HEK293 (cell line): ENCODE data around the gene CGB2.

Source experiments
- HOXC10 ChIP-seq: sonication (generic); formaldehyde crosslinking; IDR thresholded peaks from 2 replicates; pipeline ENCODE4 v1.8.1; 2023; ENCODE audit warnings: mild to moderate bottlenecking, missing genetic modification reagents
- KLF8 ChIP-seq: fragments of 450-650 bp; formaldehyde crosslinking; IDR thresholded peaks from 2 replicates; pipeline ENCODE4 v1.5.1; 2016; ENCODE audit warnings: missing biosample characterization, missing genetic modification characterization
- OSR2 ChIP-seq: fragments of 450-650 bp; formaldehyde crosslinking; IDR thresholded peaks from 2 replicates; pipeline ENCODE4 v1.5.1; 2016; ENCODE audit warnings: missing biosample characterization, missing genetic modification characterization
- RBAK ChIP-seq: fragments of 450-650 bp; formaldehyde crosslinking; IDR thresholded peaks from 2 replicates; pipeline ENCODE4 v1.5.1; 2016; ENCODE audit warnings: missing biosample characterization, missing genetic modification characterization
- SP2 ChIP-seq: fragments of 450-650 bp; formaldehyde crosslinking; IDR thresholded peaks from 2 replicates; pipeline ENCODE4 v1.5.1; 2016; ENCODE audit warnings: missing biosample characterization, missing genetic modification characterization
- SP7 ChIP-seq: fragments of 450-650 bp; formaldehyde crosslinking; IDR thresholded peaks from 2 replicates; pipeline ENCODE4 v1.5.1; 2016; ENCODE audit warnings: missing biosample characterization, missing genetic modification characterization
- WT1 ChIP-seq: fragments of 450-650 bp; formaldehyde crosslinking; IDR thresholded peaks from 2 replicates; pipeline ENCODE4 v1.5.1; 2016; ENCODE audit warnings: missing biosample characterization, missing genetic modification characterization
- ZBTB21 ChIP-seq: fragments of 450-650 bp; formaldehyde crosslinking; IDR thresholded peaks from 2 replicates; pipeline ENCODE4 v1.5.1; 2017; ENCODE audit warnings: missing biosample characterization, missing genetic modification characterization
- ZFP41 ChIP-seq: fragments of 450-650 bp; formaldehyde crosslinking; IDR thresholded peaks from 2 replicates; pipeline ENCODE4 v1.5.1; 2016; ENCODE audit warnings: missing biosample characterization, missing genetic modification characterization, borderline replicate concordance
- ZNF133 ChIP-seq: fragments of 450-650 bp; formaldehyde crosslinking; IDR thresholded peaks from 2 replicates; pipeline ENCODE4 v1.5.1; 2016; ENCODE audit warnings: missing biosample characterization, missing genetic modification characterization
- ZNF16 ChIP-seq: fragments of 450-650 bp; formaldehyde crosslinking; IDR thresholded peaks from 2 replicates; pipeline ENCODE4 v1.5.1; 2016; ENCODE audit warnings: low read depth, missing biosample characterization, missing genetic modification characterization
- ZNF174 ChIP-seq: fragments of 450-650 bp; formaldehyde crosslinking; IDR thresholded peaks from 2 replicates; pipeline ENCODE4 v1.5.0; 2017; ENCODE audit warnings: missing biosample characterization, mild to moderate bottlenecking, missing genetic modification characterization
- ZNF223 ChIP-seq: fragments of 450-650 bp; formaldehyde crosslinking; IDR thresholded peaks from 2 replicates; pipeline ENCODE4 v1.5.1; 2016; ENCODE audit warnings: missing biosample characterization, missing genetic modification characterization
- ZNF266 ChIP-seq: fragments of 450-650 bp; formaldehyde crosslinking; IDR thresholded peaks from 2 replicates; pipeline ENCODE4 v1.5.1; 2016; ENCODE audit warnings: missing biosample characterization, missing genetic modification characterization, low read depth
- ZNF391 ChIP-seq: fragments of 450-650 bp; formaldehyde crosslinking; IDR thresholded peaks from 2 replicates; pipeline ENCODE4 v1.5.1; 2016; ENCODE audit warnings: low read depth, missing biosample characterization, missing genetic modification characterization, borderline replicate concordance
- ZNF416 ChIP-seq: fragments of 450-650 bp; formaldehyde crosslinking; IDR thresholded peaks from 2 replicates; pipeline ENCODE4 v1.5.1; 2016; ENCODE audit warnings: missing biosample characterization, missing genetic modification characterization
- ZNF48 ChIP-seq: fragments of 450-650 bp; formaldehyde crosslinking; IDR thresholded peaks from 2 replicates; pipeline ENCODE4 v1.5.1; 2016; ENCODE audit warnings: missing biosample characterization, missing genetic modification characterization
- ZNF555 ChIP-seq: fragments of 450-650 bp; formaldehyde crosslinking; conservative IDR thresholded peaks from 2 replicates; pipeline ENCODE4 v1.5.1; 2017; ENCODE audit warnings: missing biosample characterization, mild to moderate bottlenecking, missing genetic modification characterization, inconsistent platforms
- ZNF560 ChIP-seq: fragments of 450-650 bp; formaldehyde crosslinking; IDR thresholded peaks from 2 replicates; pipeline ENCODE4 v1.5.1; 2017; ENCODE audit warnings: missing biosample characterization, missing genetic modification characterization, borderline replicate concordance
- ZNF623 ChIP-seq: fragments of 450-650 bp; formaldehyde crosslinking; IDR thresholded peaks from 2 replicates; pipeline ENCODE4 v1.5.1; 2016; ENCODE audit warnings: missing biosample characterization, missing genetic modification characterization
- ZSCAN16 ChIP-seq: fragments of 450-650 bp; formaldehyde crosslinking; IDR thresholded peaks from 2 replicates; pipeline ENCODE4 v1.5.1; 2016; ENCODE audit warnings: missing biosample characterization, missing genetic modification characterization
- TF ChIP-seq, protein P1 (sequence below): fragments of 450-650 bp; formaldehyde crosslinking; IDR thresholded peaks from 2 replicates; pipeline ENCODE4 v1.5.1; 2017; ENCODE audit warnings: missing biosample characterization, missing genetic modification characterization
- TF ChIP-seq, protein P2 (sequence below): fragments of 450-650 bp; formaldehyde crosslinking; IDR thresholded peaks from 2 replicates; pipeline ENCODE4 v1.5.1; 2016; ENCODE audit warnings: missing biosample characterization, missing genetic modification characterization
- TF ChIP-seq, protein P3 (sequence below): fragments of 450-650 bp; formaldehyde crosslinking; IDR thresholded peaks from 2 replicates; pipeline ENCODE4 v1.5.1; 2016; ENCODE audit warnings: missing biosample characterization, missing genetic modification characterization, borderline replicate concordance
- TF ChIP-seq, protein P4 (sequence below): fragments of 450-650 bp; formaldehyde crosslinking; IDR thresholded peaks from 2 replicates; pipeline ENCODE4 v1.5.1; 2016; ENCODE audit warnings: missing biosample characterization, missing genetic modification characterization, borderline replicate concordance
- TF ChIP-seq, protein P5 (sequence below): fragments of 450-650 bp; formaldehyde crosslinking; IDR thresholded peaks from 2 replicates; pipeline ENCODE4 v1.5.1; 2016; ENCODE audit warnings: missing biosample characterization, missing genetic modification characterization
- TF ChIP-seq, protein P6 (sequence below): fragments of 450-650 bp; formaldehyde crosslinking; optimal IDR thresholded peaks from 2 replicates; pipeline ENCODE3; 2016; ENCODE audit warnings: missing biosample characterization, mild to moderate bottlenecking, missing genetic modification characterization
- TF ChIP-seq, protein P7 (sequence below): fragments of 450-650 bp; formaldehyde crosslinking; IDR thresholded peaks from 2 replicates; pipeline ENCODE4 v1.5.1; 2017; ENCODE audit warnings: missing biosample characterization, missing genetic modification characterization

The CGB2 gene

DNA sequence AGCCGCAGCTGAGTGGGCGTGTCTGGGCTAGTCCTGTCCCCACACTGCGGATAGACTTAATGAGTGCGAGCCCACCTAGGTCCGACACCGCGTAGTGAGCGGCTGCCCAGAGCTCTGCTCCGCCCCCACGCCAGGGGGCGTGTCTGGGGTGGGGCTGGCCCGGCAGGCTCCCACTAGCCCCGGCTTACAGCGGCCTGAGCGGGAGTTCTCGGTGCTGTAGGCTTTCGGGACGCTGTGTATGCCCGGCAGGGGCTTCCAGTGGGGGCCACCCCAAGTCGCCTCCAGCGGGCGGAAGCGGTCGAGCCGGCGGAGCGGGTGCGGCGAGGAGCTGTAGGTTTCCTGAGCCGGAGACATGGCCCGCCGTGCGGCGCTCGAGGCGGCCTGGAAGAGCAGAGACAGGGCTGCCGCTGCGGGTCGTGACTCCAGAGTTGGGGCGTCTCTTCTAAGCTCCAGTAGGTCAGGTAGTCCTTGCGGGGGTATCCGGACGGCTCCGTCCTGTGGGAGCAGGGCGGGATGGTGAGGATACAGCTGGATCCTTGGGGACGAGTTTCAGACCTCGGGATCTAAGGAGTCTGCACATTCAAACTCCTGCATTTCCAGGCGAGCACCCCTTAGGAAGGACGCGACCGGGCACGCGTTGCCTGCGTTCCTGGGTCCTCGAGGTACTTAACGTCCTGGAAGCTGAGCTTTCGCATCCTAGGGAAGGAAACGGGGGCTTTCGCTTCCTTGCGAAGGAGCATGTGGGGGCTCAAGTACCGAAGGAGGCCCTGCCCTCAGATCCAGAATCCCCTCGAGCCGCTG is 24.6 kb downstream of the CGB2 start (continued):
- TF ChIP-seq, protein P1, sequence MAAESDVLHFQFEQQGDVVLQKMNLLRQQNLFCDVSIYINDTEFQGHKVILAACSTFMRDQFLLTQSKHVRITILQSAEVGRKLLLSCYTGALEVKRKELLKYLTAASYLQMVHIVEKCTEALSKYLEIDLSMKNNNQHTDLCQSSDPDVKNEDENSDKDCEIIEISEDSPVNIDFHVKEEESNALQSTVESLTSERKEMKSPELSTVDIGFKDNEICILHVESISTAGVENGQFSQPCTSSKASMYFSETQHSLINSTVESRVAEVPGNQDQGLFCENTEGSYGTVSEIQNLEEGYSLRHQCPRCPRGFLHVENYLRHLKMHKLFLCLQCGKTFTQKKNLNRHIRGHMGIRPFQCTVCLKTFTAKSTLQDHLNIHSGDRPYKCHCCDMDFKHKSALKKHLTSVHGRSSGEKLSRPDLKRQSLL: peak; percentile 73
- TF ChIP-seq, protein P2, sequence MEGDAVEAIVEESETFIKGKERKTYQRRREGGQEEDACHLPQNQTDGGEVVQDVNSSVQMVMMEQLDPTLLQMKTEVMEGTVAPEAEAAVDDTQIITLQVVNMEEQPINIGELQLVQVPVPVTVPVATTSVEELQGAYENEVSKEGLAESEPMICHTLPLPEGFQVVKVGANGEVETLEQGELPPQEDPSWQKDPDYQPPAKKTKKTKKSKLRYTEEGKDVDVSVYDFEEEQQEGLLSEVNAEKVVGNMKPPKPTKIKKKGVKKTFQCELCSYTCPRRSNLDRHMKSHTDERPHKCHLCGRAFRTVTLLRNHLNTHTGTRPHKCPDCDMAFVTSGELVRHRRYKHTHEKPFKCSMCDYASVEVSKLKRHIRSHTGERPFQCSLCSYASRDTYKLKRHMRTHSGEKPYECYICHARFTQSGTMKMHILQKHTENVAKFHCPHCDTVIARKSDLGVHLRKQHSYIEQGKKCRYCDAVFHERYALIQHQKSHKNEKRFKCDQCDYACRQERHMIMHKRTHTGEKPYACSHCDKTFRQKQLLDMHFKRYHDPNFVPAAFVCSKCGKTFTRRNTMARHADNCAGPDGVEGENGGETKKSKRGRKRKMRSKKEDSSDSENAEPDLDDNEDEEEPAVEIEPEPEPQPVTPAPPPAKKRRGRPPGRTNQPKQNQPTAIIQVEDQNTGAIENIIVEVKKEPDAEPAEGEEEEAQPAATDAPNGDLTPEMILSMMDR: peak; percentile 81
- TF ChIP-seq, protein P3, sequence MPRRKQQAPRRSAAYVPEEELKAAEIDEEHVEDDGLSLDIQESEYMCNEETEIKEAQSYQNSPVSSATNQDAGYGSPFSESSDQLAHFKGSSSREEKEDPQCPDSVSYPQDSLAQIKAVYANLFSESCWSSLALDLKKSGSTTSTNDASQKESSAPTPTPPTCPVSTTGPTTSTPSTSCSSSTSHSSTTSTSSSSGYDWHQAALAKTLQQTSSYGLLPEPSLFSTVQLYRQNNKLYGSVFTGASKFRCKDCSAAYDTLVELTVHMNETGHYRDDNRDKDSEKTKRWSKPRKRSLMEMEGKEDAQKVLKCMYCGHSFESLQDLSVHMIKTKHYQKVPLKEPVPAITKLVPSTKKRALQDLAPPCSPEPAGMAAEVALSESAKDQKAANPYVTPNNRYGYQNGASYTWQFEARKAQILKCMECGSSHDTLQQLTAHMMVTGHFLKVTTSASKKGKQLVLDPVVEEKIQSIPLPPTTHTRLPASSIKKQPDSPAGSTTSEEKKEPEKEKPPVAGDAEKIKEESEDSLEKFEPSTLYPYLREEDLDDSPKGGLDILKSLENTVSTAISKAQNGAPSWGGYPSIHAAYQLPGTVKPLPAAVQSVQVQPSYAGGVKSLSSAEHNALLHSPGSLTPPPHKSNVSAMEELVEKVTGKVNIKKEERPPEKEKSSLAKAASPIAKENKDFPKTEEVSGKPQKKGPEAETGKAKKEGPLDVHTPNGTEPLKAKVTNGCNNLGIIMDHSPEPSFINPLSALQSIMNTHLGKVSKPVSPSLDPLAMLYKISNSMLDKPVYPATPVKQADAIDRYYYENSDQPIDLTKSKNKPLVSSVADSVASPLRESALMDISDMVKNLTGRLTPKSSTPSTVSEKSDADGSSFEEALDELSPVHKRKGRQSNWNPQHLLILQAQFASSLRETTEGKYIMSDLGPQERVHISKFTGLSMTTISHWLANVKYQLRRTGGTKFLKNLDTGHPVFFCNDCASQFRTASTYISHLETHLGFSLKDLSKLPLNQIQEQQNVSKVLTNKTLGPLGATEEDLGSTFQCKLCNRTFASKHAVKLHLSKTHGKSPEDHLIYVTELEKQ (tag by site-specific recombination): no peak
- TF ChIP-seq ZNF416 (tag by site-specific recombination) (no peak), ZFP41 (tag by site-specific recombination) (no peak), ZNF555 (tag by site-specific recombination) (no peak), RBAK (tag by site-specific recombination) (no peak), ZNF223 (tag by site-specific recombination) (no peak), ZNF133 (tag by site-specific recombination) (no peak), ZNF623 (tag by site-specific recombination) (no peak), ZBTB21 (no peak), ZSCAN16 (tag by site-specific recombination) (no peak), SP2 (tag by site-specific recombination) (peak; percentile 84), ZNF16 (no peak), WT1 (no peak), SP7 (tag by site-specific recombination) (no peak; the same call in 1 of the 2 replicates), ZNF266 (tag by site-specific recombination) (no peak), OSR2 (tag by site-specific recombination) (no peak), ZNF174 (tag by site-specific recombination) (no peak), ZNF48 (tag by site-specific recombination) (no peak), ZNF560 (no peak), ZNF391 (tag by site-specific recombination) (no peak), KLF8 (tag by site-specific recombination) (peak; percentile 84), HOXC10 (no peak)
- TF ChIP-seq, protein P4, sequence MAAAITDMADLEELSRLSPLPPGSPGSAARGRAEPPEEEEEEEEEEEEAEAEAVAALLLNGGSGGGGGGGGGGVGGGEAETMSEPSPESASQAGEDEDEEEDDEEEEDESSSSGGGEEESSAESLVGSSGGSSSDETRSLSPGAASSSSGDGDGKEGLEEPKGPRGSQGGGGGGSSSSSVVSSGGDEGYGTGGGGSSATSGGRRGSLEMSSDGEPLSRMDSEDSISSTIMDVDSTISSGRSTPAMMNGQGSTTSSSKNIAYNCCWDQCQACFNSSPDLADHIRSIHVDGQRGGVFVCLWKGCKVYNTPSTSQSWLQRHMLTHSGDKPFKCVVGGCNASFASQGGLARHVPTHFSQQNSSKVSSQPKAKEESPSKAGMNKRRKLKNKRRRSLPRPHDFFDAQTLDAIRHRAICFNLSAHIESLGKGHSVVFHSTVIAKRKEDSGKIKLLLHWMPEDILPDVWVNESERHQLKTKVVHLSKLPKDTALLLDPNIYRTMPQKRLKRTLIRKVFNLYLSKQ (tag by site-specific recombination): no peak
- TF ChIP-seq, protein P5, sequence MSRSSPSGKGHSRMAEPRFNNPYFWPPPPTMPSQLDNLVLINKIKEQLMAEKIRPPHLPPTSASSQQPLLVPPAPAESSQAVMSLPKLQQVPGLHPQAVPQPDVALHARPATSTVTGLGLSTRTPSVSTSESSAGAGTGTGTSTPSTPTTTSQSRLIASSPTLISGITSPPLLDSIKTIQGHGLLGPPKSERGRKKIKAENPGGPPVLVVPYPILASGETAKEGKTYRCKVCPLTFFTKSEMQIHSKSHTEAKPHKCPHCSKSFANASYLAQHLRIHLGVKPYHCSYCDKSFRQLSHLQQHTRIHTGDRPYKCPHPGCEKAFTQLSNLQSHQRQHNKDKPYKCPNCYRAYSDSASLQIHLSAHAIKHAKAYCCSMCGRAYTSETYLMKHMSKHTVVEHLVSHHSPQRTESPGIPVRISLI (tag by site-specific recombination): no peak
- TF ChIP-seq, protein P6, sequence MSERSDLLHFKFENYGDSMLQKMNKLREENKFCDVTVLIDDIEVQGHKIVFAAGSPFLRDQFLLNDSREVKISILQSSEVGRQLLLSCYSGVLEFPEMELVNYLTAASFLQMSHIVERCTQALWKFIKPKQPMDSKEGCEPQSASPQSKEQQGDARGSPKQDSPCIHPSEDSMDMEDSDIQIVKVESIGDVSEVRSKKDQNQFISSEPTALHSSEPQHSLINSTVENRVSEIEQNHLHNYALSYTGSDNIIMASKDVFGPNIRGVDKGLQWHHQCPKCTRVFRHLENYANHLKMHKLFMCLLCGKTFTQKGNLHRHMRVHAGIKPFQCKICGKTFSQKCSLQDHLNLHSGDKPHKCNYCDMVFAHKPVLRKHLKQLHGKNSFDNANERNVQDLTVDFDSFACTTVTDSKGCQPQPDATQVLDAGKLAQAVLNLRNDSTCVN (tag by site-specific recombination): peak; percentile 12
- TF ChIP-seq, protein P7, sequence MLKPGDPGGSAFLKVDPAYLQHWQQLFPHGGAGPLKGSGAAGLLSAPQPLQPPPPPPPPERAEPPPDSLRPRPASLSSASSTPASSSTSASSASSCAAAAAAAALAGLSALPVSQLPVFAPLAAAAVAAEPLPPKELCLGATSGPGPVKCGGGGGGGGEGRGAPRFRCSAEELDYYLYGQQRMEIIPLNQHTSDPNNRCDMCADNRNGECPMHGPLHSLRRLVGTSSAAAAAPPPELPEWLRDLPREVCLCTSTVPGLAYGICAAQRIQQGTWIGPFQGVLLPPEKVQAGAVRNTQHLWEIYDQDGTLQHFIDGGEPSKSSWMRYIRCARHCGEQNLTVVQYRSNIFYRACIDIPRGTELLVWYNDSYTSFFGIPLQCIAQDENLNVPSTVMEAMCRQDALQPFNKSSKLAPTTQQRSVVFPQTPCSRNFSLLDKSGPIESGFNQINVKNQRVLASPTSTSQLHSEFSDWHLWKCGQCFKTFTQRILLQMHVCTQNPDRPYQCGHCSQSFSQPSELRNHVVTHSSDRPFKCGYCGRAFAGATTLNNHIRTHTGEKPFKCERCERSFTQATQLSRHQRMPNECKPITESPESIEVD (tag by site-specific recombination): no peak
